ENCODE measurements around the gene XXYLT1.

Gene XXYLT1

GRCh38 chr3:195181113-195181498 is 89.9 kb downstream of the XXYLT1 start:
- DNase-seq: no peak

- no peak for DNase-seq
These were observed 90.4 kb downstream of the XXYLT1 start for GRCh38 chr3:195180490-195181112.

- DNase-seq: no peak
These were observed 91.0 kb downstream of the XXYLT1 start for GRCh38 chr3:195179776-195180489.

GRCh38 chr3:195178124-195178910 is 92.6 kb downstream of the XXYLT1 start:
- no peak for DNase-seq

GRCh38 chr3:195177422-195178123 is 93.4 kb downstream of the XXYLT1 start:
- no peak for DNase-seq

- no peak for DNase-seq
These were observed 94.2 kb downstream of the XXYLT1 start for GRCh38 chr3:195176776-195177175.

- no peak for DNase-seq
These were observed 95.3 kb downstream of the XXYLT1 start for GRCh38 chr3:195175476-195176337.

- no peak for DNase-seq
These were observed 95.9 kb downstream of the XXYLT1 start for GRCh38 chr3:195175076-195175475.

GRCh38 chr3:195173657-195174056 is 97.3 kb downstream of the XXYLT1 start:
- no peak for DNase-seq

- no peak for DNase-seq
These were observed 98.1 kb downstream of the XXYLT1 start for GRCh38 chr3:195172896-195173295.

GRCh38 chr3:195172039-195172684 is 98.8 kb downstream of the XXYLT1 start:
- DNase-seq: no peak

GRCh38 chr3:195171093-195171873 is 99.7 kb downstream of the XXYLT1 start:
- DNase-seq: no peak

GRCh38 chr3:195170496-195170895 is 100.5 kb downstream of the XXYLT1 start:
- DNase-seq: peak; percentile 53

GRCh38 chr3:195169011-195169649 is 101.8 kb downstream of the XXYLT1 start:
- DNase-seq: no peak

- no peak for DNase-seq
These were observed 102.8 kb downstream of the XXYLT1 start for GRCh38 chr3:195168009-195168762.

GRCh38 chr3:195165790-195166189 is 105.2 kb downstream of the XXYLT1 start:
- no peak for DNase-seq

- no peak for DNase-seq
These were observed 105.7 kb downstream of the XXYLT1 start for GRCh38 chr3:195165265-195165609.

GRCh38 chr3:195164573-195165264 is 106.2 kb downstream of the XXYLT1 start:
- DNase-seq: no peak

Data from NCI-H2171 treated with DMSO at 0.1 percent for 48 hours (cell line).